T1000 (cell line): ENCODE measurements around the gene REV3L.
"Not testable (repeated sequence)": the region's sequence is repeated elsewhere in the genome, so short reads cannot be mapped to it uniquely, and the experiment has no call there.

ENCODE experiments used
- DNase-seq: peaks from one replicate; lab custom pipeline; 2025; ENCODE audit warnings: mixed read lengths; lab: John Stamatoyannopoulos, UW

The REV3L gene

DNA sequence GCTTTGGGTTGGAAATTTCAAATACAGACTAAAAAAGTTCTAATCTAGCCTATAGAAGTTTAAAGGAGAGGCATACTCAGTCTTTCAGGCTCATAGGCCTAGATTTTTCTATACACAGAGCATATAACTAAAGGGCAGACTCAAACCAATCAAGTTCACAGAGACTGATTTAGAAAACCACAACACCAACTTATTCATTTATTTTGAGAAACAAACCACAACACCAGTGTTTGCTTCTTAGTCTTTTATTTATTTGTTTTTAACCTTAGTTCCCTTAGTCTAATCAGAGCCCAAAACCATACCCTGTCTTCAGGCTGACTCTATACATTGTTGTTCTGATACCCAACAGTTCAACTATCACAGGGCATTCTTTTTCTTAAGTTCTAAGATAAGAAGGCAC lies 103.7 kb downstream of the REV3L start:
- DNase-seq = no peak

GRCh38 chr6:111377558-111378120 lies 105.4 kb downstream of the REV3L start:
- no peak for DNase-seq

GRCh38 chr6:111367393-111368088 lies 115.5 kb downstream of the REV3L start:
- no peak for DNase-seq

GRCh38 chr6:111361648-111362047 lies 121.4 kb downstream of the REV3L start:
- DNase-seq = no peak

DNA sequence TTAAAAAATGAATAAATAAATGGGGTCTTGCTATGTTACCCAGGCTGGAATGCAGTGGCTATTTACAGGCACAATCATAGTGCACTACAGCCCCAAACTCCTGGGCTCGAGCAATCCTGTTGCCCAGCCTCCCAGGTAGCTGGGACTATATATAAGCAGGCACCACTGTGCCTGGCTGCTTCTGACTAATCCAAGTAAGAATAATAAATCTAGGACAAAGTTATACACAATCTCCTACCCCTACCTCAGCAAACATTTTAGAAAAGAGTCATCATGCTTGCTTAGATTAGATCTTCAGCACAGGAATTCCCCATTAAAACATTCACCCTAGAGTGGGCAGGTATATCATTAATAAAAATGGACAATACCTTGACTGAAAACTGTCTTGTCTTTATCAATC lies 124.6 kb downstream of the REV3L start:
- no peak for DNase-seq

DNA sequence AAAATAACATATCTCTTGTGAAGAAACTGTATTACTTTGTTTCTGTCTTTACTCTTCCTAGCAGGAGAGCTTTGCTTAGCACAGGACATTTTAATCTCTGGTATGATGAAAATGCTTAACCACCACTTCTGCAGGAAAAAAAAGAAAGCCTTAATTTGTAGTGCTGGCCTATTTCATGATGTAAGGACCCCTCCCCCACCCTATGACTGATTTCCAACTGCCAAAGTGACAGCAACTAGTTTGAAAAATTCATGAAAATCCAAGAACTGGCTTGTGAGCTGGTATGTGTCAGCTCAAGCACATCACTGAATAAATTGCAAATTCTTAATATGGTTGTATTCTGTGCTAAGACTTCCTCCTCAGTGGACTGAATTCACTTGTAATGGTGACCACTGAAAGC lies 125.3 kb downstream of the REV3L start:
- no peak for DNase-seq

DNA sequence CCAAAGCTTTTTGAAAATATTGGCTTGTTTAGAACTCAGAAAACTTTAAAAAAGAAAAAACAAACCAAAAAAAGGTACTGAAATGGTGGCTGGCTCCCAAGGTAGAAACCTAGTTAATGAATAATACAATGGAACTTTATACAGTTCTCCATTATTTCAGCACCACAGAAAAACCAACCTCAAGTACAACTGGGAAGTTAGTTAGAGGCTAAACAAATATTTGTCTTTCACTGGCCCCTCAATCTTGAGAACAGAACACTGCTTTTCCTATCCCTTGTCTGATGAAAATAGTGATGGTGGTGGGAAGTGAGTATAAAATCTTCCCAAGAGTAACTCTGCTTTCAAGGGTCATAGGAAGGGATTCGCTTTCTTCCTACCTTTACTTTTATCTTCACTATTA lies 126.5 kb downstream of the REV3L start:
- DNase-seq = no peak

DNA sequence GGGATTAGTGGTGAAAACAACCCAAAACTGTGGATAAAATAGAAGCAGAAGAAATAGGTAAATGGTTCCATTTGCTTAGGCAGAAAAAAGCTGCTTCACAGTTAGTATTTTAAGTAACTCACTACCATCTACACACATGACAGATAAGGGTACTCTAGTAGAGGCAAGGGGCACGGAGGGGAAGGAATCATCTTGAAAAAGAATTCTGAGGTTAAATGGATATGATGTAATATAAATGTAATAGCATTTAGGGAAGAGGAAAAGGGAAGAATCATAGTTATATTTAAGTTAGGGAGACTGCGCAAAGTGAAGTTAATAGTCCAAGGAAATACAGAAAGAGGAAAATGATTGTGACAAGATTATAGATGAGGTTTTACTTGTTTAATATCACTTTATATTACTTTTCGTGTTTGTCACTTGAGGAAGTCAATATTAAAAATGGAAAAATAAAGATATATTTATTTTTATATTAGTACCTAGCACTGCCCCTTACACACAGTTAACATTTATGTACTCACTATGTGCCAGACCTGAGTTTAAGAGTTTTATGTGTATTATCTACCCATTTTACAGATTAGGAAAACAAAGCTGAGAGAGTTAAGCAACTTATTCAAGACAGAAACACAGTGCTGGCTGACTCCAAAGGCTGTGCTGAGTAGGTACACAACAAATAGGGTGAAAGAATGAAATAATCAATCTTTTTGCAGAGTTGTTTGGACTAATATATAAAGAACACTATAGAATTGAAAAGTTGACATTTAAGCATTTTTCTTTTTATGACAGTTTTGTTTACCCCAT lies 128.1 kb downstream of the REV3L start:
- no peak for DNase-seq

GRCh38 chr6:111353912-111354462 lies 129.0 kb downstream of the REV3L start:
- DNase-seq = no peak

- DNase-seq = no peak
Observed at GRCh38 chr6:111347589-111347988, 135.4 kb downstream of the REV3L start.

- no peak for DNase-seq
Observed at GRCh38 chr6:111342913-111343312, 140.1 kb downstream of the REV3L start.

- DNase-seq = no peak
Observed at GRCh38 chr6:111339294-111339693, 143.7 kb downstream of the REV3L start.

DNA sequence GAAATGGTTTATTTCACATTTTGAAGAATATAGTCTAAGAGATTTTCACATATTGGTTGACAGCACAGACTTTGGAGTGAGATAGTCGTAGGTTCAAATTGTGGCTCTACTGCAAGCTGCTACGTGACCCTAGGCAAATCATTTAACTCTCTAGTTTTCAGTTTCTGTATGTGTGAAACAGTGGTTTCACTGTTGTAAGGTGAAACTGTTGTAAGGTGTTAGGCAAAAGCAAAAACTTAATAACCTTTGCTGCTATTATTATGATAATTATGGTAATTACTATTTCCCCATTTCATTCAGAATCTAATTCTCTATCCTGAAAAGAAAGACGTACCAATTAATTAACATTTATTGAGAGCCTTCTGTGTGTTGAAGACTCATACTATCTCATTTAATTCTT lies 144.2 kb downstream of the REV3L start:
- DNase-seq = no peak

GRCh38 chr6:111337829-111338236 lies 145.2 kb downstream of the REV3L start:
- no peak for DNase-seq

DNA sequence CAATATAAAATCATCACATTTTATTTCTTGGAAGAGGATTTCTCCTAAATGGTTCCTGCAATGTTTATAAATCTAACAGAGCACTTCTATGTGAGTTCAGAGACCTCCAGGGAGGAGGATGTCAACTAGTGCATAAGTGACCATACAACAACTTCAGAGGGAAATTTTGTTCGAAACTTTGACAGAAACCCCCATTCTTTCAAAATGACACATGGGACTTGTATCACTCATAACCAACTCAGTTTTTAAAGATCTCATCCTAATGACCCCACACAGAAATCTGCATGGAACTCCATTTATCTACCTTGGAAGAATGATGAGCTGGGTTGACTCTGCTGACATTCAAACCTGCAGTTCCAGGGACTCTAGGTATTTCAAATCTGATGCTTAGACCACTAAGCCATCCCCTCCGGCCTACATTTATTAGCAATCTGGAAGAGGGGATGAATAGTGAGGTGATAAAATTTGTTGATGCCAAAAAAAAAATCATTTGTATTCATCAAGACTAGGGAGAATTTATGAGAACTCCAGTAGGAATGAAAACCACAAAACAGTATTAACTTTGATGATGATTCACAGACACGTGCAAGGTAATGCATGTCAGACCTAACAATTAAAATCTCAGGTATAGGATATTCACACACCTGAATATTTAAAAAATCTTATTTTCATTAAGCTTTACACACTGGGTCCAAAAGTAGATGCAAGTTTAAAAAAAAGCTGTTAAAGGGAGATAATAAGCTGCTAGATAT lies 153.0 kb downstream of the REV3L start:
- no peak for DNase-seq

- DNase-seq = no peak
Observed at GRCh38 chr6:111326563-111326962, 156.5 kb downstream of the REV3L start.

DNA sequence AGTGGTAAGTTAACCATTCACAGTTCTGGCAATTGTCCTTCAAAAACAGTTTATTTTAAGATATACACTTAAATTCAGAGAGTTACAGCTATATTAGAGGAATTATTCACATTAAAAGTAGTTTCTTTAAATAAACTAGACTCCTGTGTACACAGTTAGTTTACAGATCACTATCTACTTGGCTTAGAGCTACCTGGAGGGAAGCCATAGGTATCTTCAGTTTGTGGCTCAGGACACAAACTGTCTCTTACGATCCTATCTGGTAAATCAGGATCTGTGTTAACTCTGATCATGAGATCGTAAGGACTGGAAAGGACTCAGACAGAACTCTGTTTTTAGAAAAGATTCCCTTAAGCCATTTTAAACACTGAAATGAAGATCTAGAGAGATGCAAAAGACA lies 160.9 kb downstream of the REV3L start:
- DNase-seq = no peak

DNA sequence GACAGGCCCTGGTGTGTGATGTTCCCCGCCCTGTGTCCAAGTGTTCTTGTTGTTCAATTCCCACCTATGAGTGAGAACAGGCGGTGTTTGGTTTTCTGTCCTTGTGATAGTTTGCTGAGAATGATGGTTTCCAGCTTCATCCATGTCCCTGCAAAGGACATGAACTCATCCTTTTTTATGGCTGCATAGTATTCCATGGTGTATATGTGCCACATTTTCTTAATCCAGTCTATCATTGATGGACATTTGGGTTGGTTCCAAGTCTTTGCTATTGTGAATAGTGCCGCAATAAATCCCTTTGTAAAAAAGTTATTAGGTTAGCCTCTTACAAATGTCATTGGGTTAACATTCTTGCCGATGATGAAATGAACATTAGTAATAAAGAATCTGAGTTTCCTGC lies 175.1 kb downstream of the REV3L start:
- not testable (repeated sequence) for DNase-seq

- no peak for DNase-seq
Observed at GRCh38 chr6:111307275-111307858, 175.7 kb downstream of the REV3L start.

DNA sequence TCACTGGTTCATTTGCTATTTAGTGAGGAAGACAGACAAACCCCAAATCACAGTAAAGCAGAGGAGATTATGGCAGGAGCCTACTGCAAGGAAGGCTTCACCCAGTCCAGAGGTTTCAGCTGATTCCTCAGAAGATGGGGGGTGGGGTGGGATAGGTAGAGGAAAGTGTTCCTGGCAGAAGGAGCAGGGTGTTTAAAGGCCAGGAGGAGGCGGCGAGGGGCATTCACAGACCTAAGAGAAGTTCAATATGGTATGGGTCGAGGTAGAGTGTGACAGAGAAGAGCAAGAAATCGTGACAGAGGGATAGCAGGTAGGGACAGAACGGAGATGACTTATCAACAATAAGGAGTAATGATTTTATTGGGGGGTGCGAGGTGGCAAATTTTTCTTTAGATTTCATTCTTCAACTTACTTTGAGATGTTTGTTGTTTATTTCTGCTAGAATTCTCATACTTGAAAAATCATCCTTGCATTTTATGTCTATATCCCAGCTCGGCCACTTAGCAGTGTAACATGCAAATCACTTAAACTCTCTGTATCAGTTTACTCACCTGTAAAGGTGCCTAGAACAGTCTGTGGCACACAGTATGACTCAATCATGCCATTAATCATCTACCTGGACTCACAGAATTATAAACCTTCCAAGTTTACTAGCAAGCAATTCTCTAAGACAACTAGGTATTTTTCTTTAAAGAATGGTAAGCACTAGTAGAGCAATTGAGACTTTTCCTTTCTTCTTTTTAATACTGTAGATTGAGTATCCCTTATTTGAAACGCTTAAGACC lies 176.7 kb downstream of the REV3L start:
- DNase-seq = no peak

DNA sequence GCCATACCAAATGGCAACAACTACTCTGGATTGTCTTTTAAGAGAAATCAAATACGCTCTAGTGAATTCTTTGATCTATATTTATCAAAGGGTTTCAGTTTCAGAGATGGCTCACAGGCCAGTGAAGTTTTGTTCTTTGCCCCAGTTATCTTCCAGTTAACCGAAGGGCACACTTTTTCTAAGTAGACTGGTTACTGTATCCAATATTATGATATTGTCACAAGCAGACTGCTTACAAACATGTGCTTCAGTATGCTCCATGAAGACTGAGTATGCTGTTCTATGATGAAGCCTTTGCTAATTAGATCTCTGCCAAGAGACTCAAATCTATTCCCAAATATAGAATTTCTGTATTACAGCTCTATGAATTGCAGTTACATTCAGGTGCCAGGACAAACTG lies 181.1 kb downstream of the REV3L start:
- no peak for DNase-seq
